ENCODE results near the gene CFL1. TPM values are rescaled to one million over a fixed set of nuclear protein-coding genes. Genes with fewer than 3 reads are reported as not detected.
A peak's percentile ranks its signal among the peaks of the same experiment; 100 is the strongest.

The CFL1 gene
- total and polyA plus RNA-seq, 5 donors: 285 to 470 (median 389) TPM

GRCh38 chr11:65880027-65880426 is 22.0 kb upstream of the CFL1 start:
- WGBS: 73% methylated on average over 7 of the region's 7 CpGs
- H3K9me3 ChIP-seq (ENCODE audit: control insufficient read depth, low read length): no peaks in the 10 kb centered on the region
- intact Hi-C loops (cut with DNase I): loop anchor here in 2 of 4 donors (5.0 to 10.0 kb wide), 2 partner anchors 85 to 107 kb away; partner anchors contain the start of gene SART1 (in 1 of the 2)
- H3K4me3 ChIP-seq (ENCODE audit: low read length): no peak overlapping the region
- no peak overlapping the region for H3K27ac ChIP-seq (ENCODE audit: low read length)
- H3K27me3 ChIP-seq (ENCODE audit: control insufficient read depth, insufficient read depth): no peaks in the 10 kb centered on the region
- H3K4me1 ChIP-seq (ENCODE audit: control insufficient read depth, insufficient read depth, low read length): no peaks in the 10 kb centered on the region
- DNase-seq (no peak), ATAC-seq (no peak)

DNA sequence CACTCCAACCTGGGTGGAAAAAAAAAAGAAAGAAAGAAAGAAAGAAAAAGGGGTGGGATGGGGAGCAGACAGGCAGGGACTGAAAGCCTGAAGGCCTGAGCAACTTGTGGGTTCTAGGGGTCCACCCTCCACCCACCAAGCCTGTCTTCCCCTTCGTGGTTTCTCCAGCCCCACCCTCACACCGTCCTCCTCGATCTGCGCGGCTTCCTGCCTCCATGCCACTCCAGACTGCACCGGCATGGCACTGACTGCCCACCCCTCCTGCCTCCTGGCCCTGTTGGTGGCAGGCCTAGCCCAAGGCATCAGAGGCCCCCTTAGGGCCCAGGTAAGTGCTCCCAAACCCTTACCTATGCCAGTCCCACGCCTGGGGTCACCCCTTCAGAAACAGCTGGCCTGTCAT is 21.6 kb upstream of the CFL1 start, which contains the start of gene CTSW:
CTSW (plus strand) TSS at position 221 of the 400 bp plus-strand sequence; CDS start at position 239, 18 bp downstream.
- 41% methylated on average over 7 of the region's 7 CpGs for WGBS
- no peak within 1 kb of the TSS for H3K27ac ChIP-seq (ENCODE audit: low read length)

DNA sequence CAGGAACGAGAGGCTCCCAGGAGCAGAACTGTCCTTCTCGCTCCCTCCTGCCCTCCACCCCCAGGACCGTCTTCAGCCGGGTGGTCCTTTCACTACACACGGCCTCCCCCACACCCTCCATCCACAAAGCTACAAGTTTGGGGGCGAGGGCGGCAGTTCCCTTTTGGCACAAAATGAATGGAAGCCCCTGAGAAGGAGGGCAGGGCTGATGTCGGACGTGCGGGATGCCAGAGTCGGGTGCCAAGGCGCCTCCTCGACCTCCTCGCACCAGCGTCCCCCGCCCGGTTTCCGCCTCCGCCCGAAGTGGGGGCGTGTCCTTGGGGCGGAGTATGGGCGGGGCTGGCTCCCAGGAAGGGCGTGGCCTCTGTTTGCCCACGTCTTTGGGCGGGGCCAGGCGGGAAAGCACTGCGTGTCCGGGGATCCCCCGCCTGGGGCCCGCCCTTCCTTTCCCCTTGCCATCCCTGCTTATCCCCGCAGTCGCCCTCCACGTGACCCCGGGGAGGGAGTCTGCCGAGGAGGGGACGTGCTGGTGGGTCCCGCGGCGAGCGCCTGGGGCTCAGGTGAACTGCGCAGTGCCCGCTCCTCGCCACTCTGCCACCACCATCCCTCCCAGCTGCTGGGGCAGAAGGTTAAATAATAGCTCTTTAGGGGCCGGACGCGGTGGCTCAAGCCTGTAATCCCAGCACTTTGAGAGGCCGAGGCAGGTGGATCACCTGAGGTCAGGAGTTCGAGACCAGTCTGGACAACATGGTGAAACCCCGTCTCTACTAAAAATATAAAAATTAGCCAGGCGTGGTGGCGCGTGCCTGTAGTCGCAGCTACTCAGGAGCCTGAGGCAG is 15.6 kb upstream of the CFL1 start:
- ATAC-seq: peak; percentile 93 to 94
- WGBS: 8% methylated on average over 53 of the region's 54 CpGs
- intact Hi-C loops (cut with DNase I): no loop called here
- peak; percentile 96 to 99 (median 98) for DNase-seq
- H3K4me3 ChIP-seq (ENCODE audit: low read length): peak overlapping the region; percentile 79
- H3K27me3 ChIP-seq (ENCODE audit: control insufficient read depth, insufficient read depth): no peaks in the 10 kb centered on the region
- peaks cover 5% of the 10 kb centered on the region for H3K4me1 ChIP-seq (ENCODE audit: control insufficient read depth, insufficient read depth, low read length)
- H3K9me3 ChIP-seq (ENCODE audit: control insufficient read depth, low read length): no peaks in the 10 kb centered on the region
- peak overlapping the region; percentile 79 for H3K27ac ChIP-seq (ENCODE audit: low read length)

More for the DNA sequence above, 21.6 kb upstream of the CFL1 start, which contains the start of gene CTSW:
- peak in 2 of 3 donors; percentile 53 to 66 for DNase-seq
- Histone ChIP-seq H3K4me3 (ENCODE audit: low read length) (no peak within 1 kb of the TSS), H3K9me3 (ENCODE audit: control insufficient read depth, low read length) (no peaks in the 10 kb centered on the region), H3K27me3 (ENCODE audit: control insufficient read depth, insufficient read depth) (no peaks in the 10 kb centered on the region), H3K4me1 (ENCODE audit: control insufficient read depth, insufficient read depth, low read length) (no peaks in the 10 kb centered on the region)
- intact Hi-C loops (cut with DNase I): loop anchor here in 2 of 4 donors (5.0 to 10.0 kb wide), 2 partner anchors 85 to 108 kb away; partner anchors contain the start of gene SART1 (in 1 of the 2)
- ATAC-seq: no peak

DNA sequence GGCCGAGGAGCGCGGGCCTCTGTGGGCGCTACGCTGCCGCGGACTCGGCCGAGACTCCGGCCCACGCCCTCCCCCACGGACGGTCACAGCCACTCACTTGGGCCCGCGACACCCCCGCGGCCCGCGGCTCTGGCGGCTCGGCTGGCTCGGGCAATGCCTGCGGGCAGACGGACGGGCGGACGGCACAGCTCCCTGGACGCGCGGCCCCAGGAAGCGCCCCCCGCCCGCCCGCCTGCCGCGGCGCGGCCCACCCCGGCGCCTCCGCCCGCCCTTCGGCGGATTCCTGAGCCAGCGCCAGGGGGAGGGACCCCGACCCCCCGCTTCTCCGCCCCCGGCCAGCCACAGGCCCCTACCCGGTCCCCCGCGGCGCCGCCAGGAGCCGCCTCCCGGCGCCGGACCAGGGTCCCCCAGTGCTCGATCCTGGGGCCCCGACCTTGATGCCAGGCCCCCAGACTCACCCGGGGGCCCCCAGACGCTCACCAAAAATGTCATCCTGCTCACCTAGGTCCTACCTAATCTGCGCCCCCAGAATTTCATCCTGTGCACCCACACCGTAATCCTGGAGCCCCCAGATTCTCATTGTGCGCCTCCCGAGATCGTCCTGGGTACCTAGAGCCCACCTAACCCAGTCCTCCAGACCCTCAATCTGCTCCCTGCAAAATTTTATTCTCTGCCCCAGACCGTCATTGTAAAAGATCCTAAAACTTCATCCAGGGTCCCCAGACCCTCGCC is 14.8 kb upstream of the CFL1 start, which contains the start of gene EFEMP2:
EFEMP2 (minus strand) TSS at position 215 of the 732 bp plus-strand sequence. CDS start 446 bp downstream, outside the sequence.
- peak within 1 kb of the TSS; percentile 79 for H3K4me3 ChIP-seq (ENCODE audit: low read length)
- peaks cover 5% of the 10 kb centered on the region for H3K4me1 ChIP-seq (ENCODE audit: control insufficient read depth, insufficient read depth, low read length)
- 1% methylated on average over 69 of the region's 69 CpGs for WGBS
- peak; percentile 37 to 58 for ATAC-seq
- intact Hi-C loops (cut with DNase I): no loop called here
- no peaks in the 10 kb centered on the region for H3K9me3 ChIP-seq (ENCODE audit: control insufficient read depth, low read length)
- H3K27me3 ChIP-seq (ENCODE audit: control insufficient read depth, insufficient read depth): no peaks in the 10 kb centered on the region
- H3K27ac ChIP-seq (ENCODE audit: low read length): peak within 1 kb of the TSS; percentile 80
- peak; percentile 71 to 90 (median 89) for DNase-seq

GRCh38 chr11:65871811-65872548 is 14.0 kb upstream of the CFL1 start:
- peaks cover 5% of the 10 kb centered on the region for H3K4me1 ChIP-seq (ENCODE audit: control insufficient read depth, insufficient read depth, low read length)
- no peaks in the 10 kb centered on the region for H3K9me3 ChIP-seq (ENCODE audit: control insufficient read depth, low read length)
- peak overlapping the region; percentile 79 for H3K4me3 ChIP-seq (ENCODE audit: low read length)
- peak overlapping the region; percentile 46 for H3K27ac ChIP-seq (ENCODE audit: low read length)
- no peaks in the 10 kb centered on the region for H3K27me3 ChIP-seq (ENCODE audit: control insufficient read depth, insufficient read depth)
- intact Hi-C loops (cut with DNase I): no loop called here
- WGBS: 9% methylated on average over 26 of the region's 26 CpGs
- ATAC-seq (peak; percentile 6 to 11), DNase-seq (peak; percentile 38 to 79 (median 77))

DNA sequence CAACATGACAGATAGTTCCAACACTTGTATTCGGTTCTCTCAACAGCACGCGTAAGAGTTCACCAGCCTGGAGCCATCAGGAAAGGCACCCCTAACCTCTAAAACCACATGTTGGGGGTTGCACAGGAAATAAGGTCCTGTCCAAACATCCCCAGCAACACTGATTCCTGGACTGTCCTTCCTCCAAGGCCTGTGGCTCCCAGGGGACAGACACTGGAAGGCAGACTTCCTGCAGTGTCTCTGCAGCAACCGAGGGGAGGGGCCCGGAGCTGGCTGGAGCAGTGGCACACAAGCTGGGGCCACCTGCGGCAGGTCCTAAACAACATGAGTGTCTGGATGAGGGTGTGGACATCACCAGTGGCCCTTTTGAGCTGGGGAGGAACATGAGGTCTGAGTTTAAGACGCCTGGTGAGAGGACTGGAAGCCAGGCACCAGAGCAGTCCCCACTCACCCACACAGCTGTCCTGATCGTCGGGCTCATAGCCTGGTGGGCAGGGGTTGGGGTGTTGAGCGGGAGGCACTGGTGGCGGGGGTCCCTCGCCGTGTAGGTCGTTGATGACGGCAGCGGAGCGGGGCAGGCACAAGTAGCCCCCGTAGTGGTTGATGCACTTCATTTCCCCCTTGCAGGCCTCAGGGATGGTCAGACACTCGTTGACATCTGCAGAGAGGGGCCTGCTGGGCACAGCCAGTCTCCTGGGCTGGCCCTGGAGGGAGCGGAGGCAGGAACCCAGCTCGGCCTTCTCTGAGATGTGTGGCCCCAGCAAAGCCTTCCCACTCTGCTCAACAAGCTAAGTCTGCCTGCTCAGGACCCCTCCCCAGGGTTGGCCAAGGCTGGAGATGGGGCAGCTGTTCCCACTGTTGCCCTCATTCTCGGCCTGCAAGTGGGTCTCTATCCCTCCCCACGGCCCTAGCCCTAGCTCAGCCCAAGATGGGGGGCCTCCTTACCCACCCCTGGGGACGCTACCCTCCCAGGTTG is 13.0 kb upstream of the CFL1 start:
- no peak for ATAC-seq
- 55% methylated on average over 24 of the region's 24 CpGs for WGBS
- H3K4me3 ChIP-seq (ENCODE audit: low read length): no peak overlapping the region
- peak overlapping the region; percentile 46 for H3K27ac ChIP-seq (ENCODE audit: low read length)
- DNase-seq: peak; percentile 47 to 77 (median 75)
- no peaks in the 10 kb centered on the region for H3K9me3 ChIP-seq (ENCODE audit: control insufficient read depth, low read length)
- H3K4me1 ChIP-seq (ENCODE audit: control insufficient read depth, insufficient read depth, low read length): peaks cover 5% of the 10 kb centered on the region
- no peaks in the 10 kb centered on the region for H3K27me3 ChIP-seq (ENCODE audit: control insufficient read depth, insufficient read depth)
- intact Hi-C loops (cut with DNase I): no loop called here

DNA sequence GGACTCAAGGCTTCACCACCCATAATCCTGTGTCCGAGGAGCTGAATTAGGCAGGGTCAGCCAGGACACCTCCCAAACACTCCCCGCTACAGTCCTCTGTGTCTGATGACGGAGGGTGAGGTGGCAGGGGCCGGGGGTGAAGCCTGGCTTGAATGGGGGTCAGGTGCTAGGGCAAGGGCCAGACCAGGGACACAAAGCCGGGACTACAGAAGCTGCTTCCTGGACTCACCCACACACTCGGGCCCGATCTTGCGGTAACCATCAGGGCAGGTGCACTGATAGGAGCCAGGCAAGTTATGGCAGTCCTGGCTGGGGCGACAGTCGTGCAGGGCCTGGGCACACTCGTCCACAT is 12.3 kb upstream of the CFL1 start:
- intact Hi-C loops (cut with DNase I): no loop called here
- DNase-seq: peak; percentile 17 to 58 (median 42)
- no peak for ATAC-seq
- WGBS: 69% methylated on average over 11 of the region's 11 CpGs
- Histone ChIP-seq H3K4me1 (ENCODE audit: control insufficient read depth, insufficient read depth, low read length) (peaks cover 5% of the 10 kb centered on the region), H3K27me3 (ENCODE audit: control insufficient read depth, insufficient read depth) (no peaks in the 10 kb centered on the region), H3K9me3 (ENCODE audit: control insufficient read depth, low read length) (no peaks in the 10 kb centered on the region), H3K4me3 (ENCODE audit: low read length) (no peak overlapping the region), H3K27ac (ENCODE audit: low read length) (no peak overlapping the region)

- H3K27ac ChIP-seq (ENCODE audit: low read length): no peak overlapping the region
- ATAC-seq (no peak), DNase-seq (peak; percentile 18 to 65 (median 50))
- intact Hi-C loops (cut with DNase I): no loop called here
- H3K4me3 ChIP-seq (ENCODE audit: low read length): no peak overlapping the region
- H3K4me1 ChIP-seq (ENCODE audit: control insufficient read depth, insufficient read depth, low read length): peaks cover 5% of the 10 kb centered on the region
- H3K9me3 ChIP-seq (ENCODE audit: control insufficient read depth, low read length): no peaks in the 10 kb centered on the region
- WGBS: 82% methylated on average over 24 of the region's 24 CpGs
- no peaks in the 10 kb centered on the region for H3K27me3 ChIP-seq (ENCODE audit: control insufficient read depth, insufficient read depth)
These were observed 11.8 kb upstream of the CFL1 start for GRCh38 chr11:65869643-65870306.

DNA sequence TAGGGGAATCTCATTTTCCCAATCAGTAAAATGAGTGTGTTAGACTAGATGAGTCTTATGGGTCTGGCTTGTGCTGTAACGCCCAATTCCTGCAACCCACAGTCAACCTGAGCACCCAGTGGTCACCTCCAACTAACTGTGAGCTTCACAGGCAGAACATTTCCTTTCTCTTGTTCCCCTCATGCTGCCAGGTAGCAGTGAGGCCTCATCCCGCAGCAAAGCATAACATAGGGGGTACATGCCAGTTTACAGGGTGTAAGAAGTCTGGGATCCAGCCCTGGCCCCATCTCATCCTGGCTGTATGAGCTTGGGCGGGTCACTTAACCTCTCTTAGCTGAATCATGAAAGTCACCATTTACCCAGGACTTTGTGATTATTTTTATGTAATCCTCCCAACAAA is 10.9 kb upstream of the CFL1 start:
- intact Hi-C loops (cut with DNase I): no loop called here
- Histone ChIP-seq H3K4me3 (ENCODE audit: low read length) (no peak overlapping the region), H3K27ac (ENCODE audit: low read length) (no peak overlapping the region), H3K9me3 (ENCODE audit: control insufficient read depth, low read length) (no peaks in the 10 kb centered on the region), H3K4me1 (ENCODE audit: control insufficient read depth, insufficient read depth, low read length) (peaks cover 5% of the 10 kb centered on the region), H3K27me3 (ENCODE audit: control insufficient read depth, insufficient read depth) (no peaks in the 10 kb centered on the region)
- DNase-seq (peak in 1 of 3 donors; percentile 25), ATAC-seq (no peak)
- WGBS: 95% methylated on average over 3 of the region's 3 CpGs
